K562 (cell line): ENCODE results near the gene ALKBH3. TPM values are rescaled to one million over a fixed set of nuclear protein-coding genes. Genes with fewer than 3 reads are reported as not detected.
A peak's percentile ranks its signal among the peaks of the same experiment; 100 is the strongest.

Source experiments
- ARID2 ChIP-seq: fragments of 450-650 bp; IDR thresholded peaks from 2 replicates; pipeline ENCODE4 v1.6.1; 2017; ENCODE audit warnings: antibody characterized with exemption, mild to moderate bottlenecking
- KAT2B ChIP-seq: IDR thresholded peaks from one replicate; pipeline ENCODE4 v1.6.1; 2012; ENCODE audit warnings: low read depth, mild to moderate bottlenecking, control low read depth, inconsistent platforms, low read length, moderate library complexity
- KLF10 ChIP-seq: fragments of 250-450 bp; sonication (Bioruptor Pico); IDR thresholded peaks from 2 replicates; pipeline ENCODE4 v1.6.1; 2021; ENCODE audit warnings: matching md5 sums
- NBN ChIP-seq: fragments of 450-650 bp; IDR thresholded peaks from 2 replicates; pipeline ENCODE4 v1.6.1; 2016; ENCODE audit warnings: low read depth, mild to moderate bottlenecking
- PHF20 ChIP-seq: fragments of 450-650 bp; IDR thresholded peaks from 2 replicates; pipeline ENCODE4 v1.6.1; 2018; ENCODE audit not compliant: partially characterized antibody
- TRIM28 ChIP-seq: fragments of 450-650 bp; IDR thresholded peaks from 2 replicates; pipeline ENCODE4 v1.6.1; 2017
- XRCC3 ChIP-seq: fragments of 450-650 bp; IDR thresholded peaks from 2 replicates; pipeline ENCODE4 v1.6.1; 2017; ENCODE audit warnings: mild to moderate bottlenecking, moderate library complexity
- YBX1 ChIP-seq: fragments of 450-650 bp; IDR thresholded peaks from 2 replicates; pipeline ENCODE4 v1.7.1; 2016; ENCODE audit warnings: mild to moderate bottlenecking
- ZFP30 ChIP-seq: fragments of 250-450 bp; sonication (Bioruptor Pico); IDR thresholded peaks from 2 replicates; pipeline ENCODE4 v1.8.0; 2022; ENCODE audit warnings: moderate library complexity, mild to moderate bottlenecking, inconsistent platforms, borderline replicate concordance
- ZNF507 ChIP-seq: conservative IDR thresholded peaks from 2 replicates; pipeline ENCODE4 v1.6.1; 2017; ENCODE audit warnings: missing genetic modification characterization, missing compliant biosample characterization
- polyA plus RNA-seq, 8 experiments: library from polyadenylated mRNA; depleted of rRNA in 4 of 8; stranded (reverse) in 5 of 8; unstranded in 3 of 8; fragments of >200 nt; fragmentation: Nextera tagmentation in 2 of 8; fragmentation: Illumina TruSeq in 1 of 8; extraction: Ambion mirVana in 2 of 8; extraction: Trizol in 1 of 8; gene quantifications; 2 replicates each; pipeline versions ENCODE4 v1.2.1 to v1.2.3, GENCODE V29; 2011 to 2014; ENCODE audit warnings: inconsistent platforms in 1 of 8, missing spikeins in 1 of 8
- total RNA-seq, 7 experiments: library from RNA; depleted of rRNA in 6 of 7; stranded (reverse); fragments of >200 nt in 6 of 7; fragmentation: Illumina TruSeq in 2 of 7; extraction: Trizol in 2 of 7; gene quantifications; 2 replicates each; pipeline versions ENCODE4 v1.2.1 to v1.2.3, GENCODE V29; 2011 to 2021; ENCODE audit warnings: low replicate concordance in 1 of 7
- TF ChIP-seq, protein P1 (sequence below): sonication (generic); formaldehyde crosslinking; IDR thresholded peaks from 2 replicates; pipeline ENCODE4 v1.8.1; 2023; ENCODE audit warnings: mild to moderate bottlenecking, missing genetic modification reagents
- TF ChIP-seq, protein P2 (sequence below), 2 experiments: fragments of 450-650 bp; conservative IDR thresholded peaks; 2 replicates each; pipeline ENCODE4 v1.6.1; 2017; ENCODE audit warnings: mild to moderate bottlenecking in 2 of 2, moderate library complexity in 2 of 2
- TF ChIP-seq, protein P3 (sequence below): sonication (generic); formaldehyde crosslinking; IDR thresholded peaks from 2 replicates; pipeline ENCODE4 v1.8.1; 2023; ENCODE audit warnings: missing genetic modification reagents, mild to moderate bottlenecking, borderline replicate concordance
- TF ChIP-seq, protein P4 (sequence below): fragments of 200-800 bp; sonication (Bioruptor generic); IDR thresholded peaks from 2 replicates; pipeline ENCODE4 v1.6.1; 2017; ENCODE audit warnings: missing genetic modification characterization, missing compliant biosample characterization
- TF ChIP-seq, protein P5 (sequence below): fragments of 250-450 bp; sonication (Bioruptor Pico); IDR thresholded peaks from 2 replicates; pipeline ENCODE4 v1.5.0; 2022; ENCODE audit warnings: mild to moderate bottlenecking

ALKBH3 gene
- total and polyA plus RNA-seq, 9 of the 15 experiments (the other 6 are each of a cell fraction or from before 2014, with no cell fraction given), result 16.0 to 49.9 (median 36.5) TPM

DNA sequence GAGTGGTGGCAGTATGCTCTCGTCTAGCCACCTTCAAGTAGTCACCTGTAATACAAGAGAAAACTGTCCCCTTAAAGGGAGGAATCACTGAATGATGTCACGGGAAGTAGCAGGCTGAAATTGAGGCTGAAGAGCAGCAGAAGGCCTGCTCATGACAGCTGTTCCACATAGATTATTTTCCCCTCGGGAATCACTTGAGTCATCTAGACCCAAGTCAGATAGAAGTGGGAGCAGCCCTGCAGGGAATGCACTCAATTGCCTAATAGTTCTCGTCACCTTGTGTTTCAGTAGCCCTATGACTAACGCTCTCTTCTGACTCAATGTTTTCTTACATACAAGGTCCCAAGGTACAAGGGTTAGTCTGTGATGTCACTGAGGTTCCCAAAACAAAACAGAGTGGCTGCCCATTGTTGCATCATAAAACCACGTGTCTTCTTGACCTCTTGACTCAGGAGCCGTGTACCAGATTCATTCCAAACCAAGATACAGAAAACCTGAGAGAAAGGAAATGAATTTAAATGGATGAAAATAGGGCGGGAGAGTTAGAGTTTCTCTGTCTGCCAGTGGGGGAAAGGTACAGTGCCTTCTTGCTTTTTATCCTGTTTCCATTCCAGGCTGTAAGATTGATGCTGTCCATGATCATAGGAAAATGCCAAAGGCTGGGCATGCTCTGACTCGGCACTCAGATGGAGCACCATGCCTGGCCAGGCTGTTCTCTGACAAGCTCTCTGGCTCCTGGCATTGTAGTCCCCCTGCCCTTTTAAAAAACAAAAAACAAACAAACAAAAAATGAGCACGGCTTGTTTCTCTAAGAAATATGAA is 40.2 kb downstream of the ALKBH3 start (continued):
- TF ChIP-seq, protein P1, sequence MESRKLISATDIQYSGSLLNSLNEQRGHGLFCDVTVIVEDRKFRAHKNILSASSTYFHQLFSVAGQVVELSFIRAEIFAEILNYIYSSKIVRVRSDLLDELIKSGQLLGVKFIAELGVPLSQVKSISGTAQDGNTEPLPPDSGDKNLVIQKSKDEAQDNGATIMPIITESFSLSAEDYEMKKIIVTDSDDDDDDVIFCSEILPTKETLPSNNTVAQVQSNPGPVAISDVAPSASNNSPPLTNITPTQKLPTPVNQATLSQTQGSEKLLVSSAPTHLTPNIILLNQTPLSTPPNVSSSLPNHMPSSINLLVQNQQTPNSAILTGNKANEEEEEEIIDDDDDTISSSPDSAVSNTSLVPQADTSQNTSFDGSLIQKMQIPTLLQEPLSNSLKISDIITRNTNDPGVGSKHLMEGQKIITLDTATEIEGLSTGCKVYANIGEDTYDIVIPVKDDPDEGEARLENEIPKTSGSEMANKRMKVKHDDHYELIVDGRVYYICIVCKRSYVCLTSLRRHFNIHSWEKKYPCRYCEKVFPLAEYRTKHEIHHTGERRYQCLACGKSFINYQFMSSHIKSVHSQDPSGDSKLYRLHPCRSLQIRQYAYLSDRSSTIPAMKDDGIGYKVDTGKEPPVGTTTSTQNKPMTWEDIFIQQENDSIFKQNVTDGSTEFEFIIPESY (CRISPR knock-in tag), result no peak
- TF ChIP-seq KLF10 (no peak), NBN (peak; percentile 80; the same call in 1 of the 2 replicates), ZNF507 (tag) (no peak), YBX1 (no peak), TRIM28 (no peak), KAT2B (no peak), XRCC3 (no peak), ZFP30 (CRISPR knock-in tag) (no peak), ARID2 (no peak), PHF20 (no peak)
- TF ChIP-seq, protein P2, sequence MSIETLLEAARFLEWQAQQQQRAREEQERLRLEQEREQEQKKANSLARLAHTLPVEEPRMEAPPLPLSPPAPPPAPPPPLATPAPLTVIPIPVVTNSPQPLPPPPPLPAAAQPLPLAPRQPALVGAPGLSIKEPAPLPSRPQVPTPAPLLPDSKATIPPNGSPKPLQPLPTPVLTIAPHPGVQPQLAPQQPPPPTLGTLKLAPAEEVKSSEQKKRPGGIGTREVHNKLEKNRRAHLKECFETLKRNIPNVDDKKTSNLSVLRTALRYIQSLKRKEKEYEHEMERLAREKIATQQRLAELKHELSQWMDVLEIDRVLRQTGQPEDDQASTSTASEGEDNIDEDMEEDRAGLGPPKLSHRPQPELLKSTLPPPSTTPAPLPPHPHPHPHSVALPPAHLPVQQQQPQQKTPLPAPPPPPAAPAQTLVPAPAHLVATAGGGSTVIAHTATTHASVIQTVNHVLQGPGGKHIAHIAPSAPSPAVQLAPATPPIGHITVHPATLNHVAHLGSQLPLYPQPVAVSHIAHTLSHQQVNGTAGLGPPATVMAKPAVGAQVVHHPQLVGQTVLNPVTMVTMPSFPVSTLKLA (conservative IDR thresholded peaks at IDR 0.05), result peak; percentile 79 to 92
- TF ChIP-seq, protein P3, sequence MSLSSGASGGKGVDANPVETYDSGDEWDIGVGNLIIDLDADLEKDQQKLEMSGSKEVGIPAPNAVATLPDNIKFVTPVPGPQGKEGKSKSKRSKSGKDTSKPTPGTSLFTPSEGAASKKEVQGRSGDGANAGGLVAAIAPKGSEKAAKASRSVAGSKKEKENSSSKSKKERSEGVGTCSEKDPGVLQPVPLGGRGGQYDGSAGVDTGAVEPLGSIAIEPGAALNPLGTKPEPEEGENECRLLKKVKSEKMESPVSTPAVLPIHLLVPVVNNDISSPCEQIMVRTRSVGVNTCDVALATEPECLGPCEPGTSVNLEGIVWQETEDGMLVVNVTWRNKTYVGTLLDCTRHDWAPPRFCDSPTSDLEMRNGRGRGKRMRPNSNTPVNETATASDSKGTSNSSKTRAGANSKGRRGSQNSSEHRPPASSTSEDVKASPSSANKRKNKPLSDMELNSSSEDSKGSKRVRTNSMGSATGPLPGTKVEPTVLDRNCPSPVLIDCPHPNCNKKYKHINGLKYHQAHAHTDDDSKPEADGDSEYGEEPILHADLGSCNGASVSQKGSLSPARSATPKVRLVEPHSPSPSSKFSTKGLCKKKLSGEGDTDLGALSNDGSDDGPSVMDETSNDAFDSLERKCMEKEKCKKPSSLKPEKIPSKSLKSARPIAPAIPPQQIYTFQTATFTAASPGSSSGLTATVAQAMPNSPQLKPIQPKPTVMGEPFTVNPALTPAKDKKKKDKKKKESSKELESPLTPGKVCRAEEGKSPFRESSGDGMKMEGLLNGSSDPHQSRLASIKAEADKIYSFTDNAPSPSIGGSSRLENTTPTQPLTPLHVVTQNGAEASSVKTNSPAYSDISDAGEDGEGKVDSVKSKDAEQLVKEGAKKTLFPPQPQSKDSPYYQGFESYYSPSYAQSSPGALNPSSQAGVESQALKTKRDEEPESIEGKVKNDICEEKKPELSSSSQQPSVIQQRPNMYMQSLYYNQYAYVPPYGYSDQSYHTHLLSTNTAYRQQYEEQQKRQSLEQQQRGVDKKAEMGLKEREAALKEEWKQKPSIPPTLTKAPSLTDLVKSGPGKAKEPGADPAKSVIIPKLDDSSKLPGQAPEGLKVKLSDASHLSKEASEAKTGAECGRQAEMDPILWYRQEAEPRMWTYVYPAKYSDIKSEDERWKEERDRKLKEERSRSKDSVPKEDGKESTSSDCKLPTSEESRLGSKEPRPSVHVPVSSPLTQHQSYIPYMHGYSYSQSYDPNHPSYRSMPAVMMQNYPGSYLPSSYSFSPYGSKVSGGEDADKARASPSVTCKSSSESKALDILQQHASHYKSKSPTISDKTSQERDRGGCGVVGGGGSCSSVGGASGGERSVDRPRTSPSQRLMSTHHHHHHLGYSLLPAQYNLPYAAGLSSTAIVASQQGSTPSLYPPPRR (CRISPR knock-in tag), result no peak
- TF ChIP-seq, protein P4, sequence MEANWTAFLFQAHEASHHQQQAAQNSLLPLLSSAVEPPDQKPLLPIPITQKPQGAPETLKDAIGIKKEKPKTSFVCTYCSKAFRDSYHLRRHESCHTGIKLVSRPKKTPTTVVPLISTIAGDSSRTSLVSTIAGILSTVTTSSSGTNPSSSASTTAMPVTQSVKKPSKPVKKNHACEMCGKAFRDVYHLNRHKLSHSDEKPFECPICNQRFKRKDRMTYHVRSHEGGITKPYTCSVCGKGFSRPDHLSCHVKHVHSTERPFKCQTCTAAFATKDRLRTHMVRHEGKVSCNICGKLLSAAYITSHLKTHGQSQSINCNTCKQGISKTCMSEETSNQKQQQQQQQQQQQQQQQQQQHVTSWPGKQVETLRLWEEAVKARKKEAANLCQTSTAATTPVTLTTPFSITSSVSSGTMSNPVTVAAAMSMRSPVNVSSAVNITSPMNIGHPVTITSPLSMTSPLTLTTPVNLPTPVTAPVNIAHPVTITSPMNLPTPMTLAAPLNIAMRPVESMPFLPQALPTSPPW, result peak; percentile 36; the same call in 1 of the 2 replicates
- TF ChIP-seq, protein P5, sequence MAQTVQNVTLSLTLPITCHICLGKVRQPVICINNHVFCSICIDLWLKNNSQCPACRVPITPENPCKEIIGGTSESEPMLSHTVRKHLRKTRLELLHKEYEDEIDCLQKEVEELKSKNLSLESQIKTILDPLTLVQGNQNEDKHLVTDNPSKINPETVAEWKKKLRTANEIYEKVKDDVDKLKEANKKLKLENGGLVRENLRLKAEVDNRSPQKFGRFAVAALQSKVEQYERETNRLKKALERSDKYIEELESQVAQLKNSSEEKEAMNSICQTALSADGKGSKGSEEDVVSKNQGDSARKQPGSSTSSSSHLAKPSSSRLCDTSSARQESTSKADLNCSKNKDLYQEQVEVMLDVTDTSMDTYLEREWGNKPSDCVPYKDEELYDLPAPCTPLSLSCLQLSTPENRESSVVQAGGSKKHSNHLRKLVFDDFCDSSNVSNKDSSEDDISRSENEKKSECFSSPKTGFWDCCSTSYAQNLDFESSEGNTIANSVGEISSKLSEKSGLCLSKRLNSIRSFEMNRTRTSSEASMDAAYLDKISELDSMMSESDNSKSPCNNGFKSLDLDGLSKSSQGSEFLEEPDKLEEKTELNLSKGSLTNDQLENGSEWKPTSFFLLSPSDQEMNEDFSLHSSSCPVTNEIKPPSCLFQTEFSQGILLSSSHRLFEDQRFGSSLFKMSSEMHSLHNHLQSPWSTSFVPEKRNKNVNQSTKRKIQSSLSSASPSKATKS, result no peak
